BLaER1 (cell line): ENCODE results near the gene CFAP91.

Source experiments
- H3K27ac ChIP-seq: shearing (Covaris generic); formaldehyde crosslinking; 2 replicates; pipeline ENCODE4 v1.8.1; 2022
- H3K27me3 ChIP-seq: shearing (Covaris generic); formaldehyde crosslinking; 2 replicates; pipeline ENCODE4 v1.8.1; 2022
- H3K36me3 ChIP-seq: shearing (Covaris generic); formaldehyde crosslinking; 2 replicates; pipeline ENCODE4 v1.8.1; 2022
- H3K4me1 ChIP-seq: shearing (Covaris generic); formaldehyde crosslinking; 2 replicates; pipeline ENCODE4 v1.8.1; 2022
- H3K4me2 ChIP-seq: shearing (Covaris generic); formaldehyde crosslinking; 2 replicates; pipeline ENCODE4 v1.8.1; 2022
- H3K4me3 ChIP-seq: shearing (Covaris generic); formaldehyde crosslinking; 2 replicates; pipeline ENCODE4 v1.8.1; 2022
- H3K9ac ChIP-seq: shearing (Covaris generic); formaldehyde crosslinking; 2 replicates; pipeline ENCODE4 v1.8.1; 2022
- H3K9me3 ChIP-seq: shearing (Covaris generic); formaldehyde crosslinking; 2 replicates; pipeline ENCODE4 v1.8.1; 2022
- H4K20me1 ChIP-seq: shearing (Covaris generic); formaldehyde crosslinking; 2 replicates; pipeline ENCODE4 v1.8.1; 2022
- Cebpa-rat ChIP-seq: shearing (Covaris generic); IDR thresholded peaks from 2 replicates; pipeline ENCODE4 v1.8.1; 2022

CFAP91 gene

DNA sequence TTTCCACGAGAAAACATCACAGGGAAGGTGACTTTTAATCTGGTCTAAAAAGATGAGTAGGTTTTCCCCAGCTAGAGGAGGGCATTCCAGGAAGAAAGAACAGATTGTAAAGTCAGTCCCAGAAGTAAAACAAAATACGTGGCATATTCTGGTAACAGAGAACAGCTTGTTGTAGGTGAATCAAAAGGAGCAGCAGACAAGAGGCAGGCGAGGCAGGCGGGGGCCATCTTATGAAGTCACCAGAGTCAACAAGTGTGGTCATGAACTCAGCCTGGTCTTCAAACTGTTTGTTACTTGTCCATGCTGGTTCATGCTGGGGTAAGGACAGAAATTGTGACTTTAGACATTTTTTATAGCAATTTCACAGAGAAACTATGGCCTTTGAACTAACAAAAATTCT is 38.5 kb upstream of the CFAP91 start:
- TF ChIP-seq Cebpa-rat: no peak
- Histone ChIP-seq H3K4me2 (no peak overlapping the region), H3K9ac (no peak overlapping the region), H3K27ac (no peak overlapping the region), H3K36me3 (peaks cover 17% of the 10 kb centered on the region; the same call in 1 of the 2 replicates), H3K9me3 (no peaks in the 10 kb centered on the region), H4K20me1 (no peaks in the 10 kb centered on the region), H3K4me1 (no peaks in the 10 kb centered on the region), H3K27me3 (no peaks in the 10 kb centered on the region), H3K4me3 (no peak overlapping the region)

DNA sequence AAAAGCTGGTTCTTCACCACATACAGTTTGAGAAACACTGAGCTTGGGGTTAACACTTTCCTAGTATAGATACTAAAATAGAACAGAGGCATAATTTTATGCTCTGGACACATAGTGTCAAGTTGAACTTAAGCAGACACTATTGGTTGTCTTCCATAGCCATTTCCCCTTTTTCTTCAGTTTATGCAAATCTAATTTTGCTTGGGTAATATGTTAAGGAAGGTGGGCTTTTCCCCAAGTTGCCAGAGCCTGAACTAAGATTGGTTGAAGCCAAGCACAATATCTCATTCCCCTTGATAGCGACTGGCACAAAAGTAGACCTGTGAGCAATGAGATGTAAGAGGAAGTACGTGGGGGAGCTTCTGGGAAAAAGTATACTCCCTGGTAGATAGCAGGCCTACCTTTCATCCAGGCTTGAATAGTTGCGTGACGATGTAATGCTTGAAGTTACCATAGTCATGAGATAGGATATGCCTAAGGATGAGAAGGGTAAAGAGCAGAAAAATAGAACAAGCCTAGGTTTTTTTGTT is 37.9 kb upstream of the CFAP91 start:
- H3K9ac ChIP-seq: no peak overlapping the region
- no peaks in the 10 kb centered on the region for H3K4me1 ChIP-seq
- no peak overlapping the region for H3K27ac ChIP-seq
- TF ChIP-seq Cebpa-rat: no peak
- H3K4me2 ChIP-seq: no peak overlapping the region
- H3K27me3 ChIP-seq: no peaks in the 10 kb centered on the region
- H3K36me3 ChIP-seq: peaks cover 19% of the 10 kb centered on the region
- H4K20me1 ChIP-seq: no peaks in the 10 kb centered on the region
- H3K4me3 ChIP-seq: no peak overlapping the region
- no peaks in the 10 kb centered on the region for H3K9me3 ChIP-seq

DNA sequence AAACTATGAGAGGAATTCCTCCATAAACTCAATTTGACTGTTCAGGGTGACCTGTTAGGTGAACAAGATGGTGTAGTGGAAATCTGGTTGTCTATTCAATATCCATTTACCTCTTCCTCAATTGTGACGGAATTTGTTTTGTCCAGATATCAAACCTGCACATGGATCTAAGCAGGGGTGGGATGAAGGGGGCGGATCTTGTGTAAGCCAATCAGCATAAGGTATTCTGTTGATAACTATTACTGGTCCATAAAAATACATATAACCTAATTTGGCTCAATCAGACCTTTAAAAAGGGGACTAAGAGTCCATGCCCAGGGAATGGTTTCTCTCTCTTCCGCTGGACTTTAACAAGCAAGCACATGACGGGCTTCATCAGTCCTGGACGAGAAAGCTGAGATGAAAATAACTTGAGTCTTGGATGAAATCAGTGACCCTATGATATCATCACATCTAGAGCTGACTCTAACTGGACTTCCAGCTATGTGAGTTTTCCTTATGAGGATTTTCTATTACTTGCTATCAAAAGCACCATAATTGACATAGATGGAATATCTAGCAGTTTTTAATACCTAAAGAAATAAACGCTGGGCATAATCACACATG is 36.8 kb upstream of the CFAP91 start:
- H3K36me3 ChIP-seq: peaks cover 27% of the 10 kb centered on the region
- no peaks in the 10 kb centered on the region for H3K9me3 ChIP-seq
- no peaks in the 10 kb centered on the region for H3K27me3 ChIP-seq
- no peaks in the 10 kb centered on the region for H3K4me1 ChIP-seq
- no peak for TF ChIP-seq Cebpa-rat
- H3K27ac ChIP-seq: no peak overlapping the region
- no peak overlapping the region for H3K4me3 ChIP-seq
- H3K4me2 ChIP-seq: no peak overlapping the region
- H4K20me1 ChIP-seq: no peaks in the 10 kb centered on the region
- no peak overlapping the region for H3K9ac ChIP-seq

DNA sequence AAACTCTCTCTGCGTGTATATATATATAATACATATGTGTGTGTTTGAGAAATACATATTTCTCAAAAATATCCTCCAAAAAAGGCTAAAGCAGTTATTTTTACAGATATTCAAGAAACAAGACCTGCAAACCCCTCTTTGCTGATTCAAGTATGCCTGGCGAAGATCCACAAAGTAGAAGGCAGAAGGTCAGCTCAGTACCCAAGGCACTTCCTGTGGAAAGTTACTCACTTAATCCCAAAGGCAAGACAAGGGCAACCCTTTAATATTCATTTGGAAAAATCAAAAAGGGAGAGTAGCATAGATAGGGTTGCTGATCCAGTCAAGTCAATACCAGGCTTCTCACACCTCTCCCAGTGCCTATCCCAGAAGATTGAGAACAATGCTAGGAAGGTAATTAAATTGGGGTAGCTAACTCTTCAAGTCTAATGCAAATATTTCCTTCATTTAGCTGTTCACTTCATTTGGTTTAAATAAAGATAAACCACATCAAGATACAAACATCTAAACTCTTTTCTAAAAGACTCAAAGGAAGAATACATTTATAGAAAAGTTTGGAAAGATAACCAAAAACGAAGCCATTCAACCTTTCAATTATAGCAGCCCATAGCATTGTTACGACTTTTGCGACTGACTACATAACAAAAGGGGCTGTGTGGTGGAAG is 32.8 kb upstream of the CFAP91 start:
- Histone ChIP-seq H4K20me1 (no peaks in the 10 kb centered on the region), H3K4me3 (no peak overlapping the region), H3K27ac (no peak overlapping the region), H3K4me1 (no peaks in the 10 kb centered on the region), H3K36me3 (peaks cover 65% of the 10 kb centered on the region), H3K9ac (no peak overlapping the region), H3K4me2 (no peak overlapping the region), H3K9me3 (no peaks in the 10 kb centered on the region), H3K27me3 (no peaks in the 10 kb centered on the region)
- no peak for TF ChIP-seq Cebpa-rat

DNA sequence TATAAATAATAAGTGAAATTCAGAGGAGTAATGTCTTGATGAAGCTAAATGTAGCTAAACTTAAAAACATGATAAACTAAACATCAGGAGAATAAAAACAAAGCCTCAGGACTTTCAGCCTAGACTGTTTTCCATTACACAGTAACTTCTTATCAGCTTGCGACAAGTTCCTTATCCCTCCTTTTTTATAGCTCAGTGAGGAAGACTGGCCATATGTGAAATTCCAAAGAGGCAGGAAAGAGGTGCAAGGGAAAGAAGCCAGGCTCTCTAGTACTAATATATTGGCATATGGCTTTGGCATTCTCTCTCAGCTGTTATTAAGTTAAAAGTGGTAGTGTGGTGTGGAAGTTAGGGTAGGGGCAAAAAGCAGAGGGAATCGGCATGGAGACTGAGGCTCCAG is 30.0 kb upstream of the CFAP91 start:
- no peak overlapping the region for H3K27ac ChIP-seq
- H3K27me3 ChIP-seq: no peaks in the 10 kb centered on the region
- no peak overlapping the region for H3K4me3 ChIP-seq
- no peak for TF ChIP-seq Cebpa-rat
- H3K9ac ChIP-seq: no peak overlapping the region
- peaks cover 61% of the 10 kb centered on the region for H3K36me3 ChIP-seq
- H3K9me3 ChIP-seq: no peaks in the 10 kb centered on the region
- peaks cover 13% of the 10 kb centered on the region for H3K4me1 ChIP-seq
- H3K4me2 ChIP-seq: no peak overlapping the region
- H4K20me1 ChIP-seq: no peaks in the 10 kb centered on the region; the same call in 1 of the 2 replicates

DNA sequence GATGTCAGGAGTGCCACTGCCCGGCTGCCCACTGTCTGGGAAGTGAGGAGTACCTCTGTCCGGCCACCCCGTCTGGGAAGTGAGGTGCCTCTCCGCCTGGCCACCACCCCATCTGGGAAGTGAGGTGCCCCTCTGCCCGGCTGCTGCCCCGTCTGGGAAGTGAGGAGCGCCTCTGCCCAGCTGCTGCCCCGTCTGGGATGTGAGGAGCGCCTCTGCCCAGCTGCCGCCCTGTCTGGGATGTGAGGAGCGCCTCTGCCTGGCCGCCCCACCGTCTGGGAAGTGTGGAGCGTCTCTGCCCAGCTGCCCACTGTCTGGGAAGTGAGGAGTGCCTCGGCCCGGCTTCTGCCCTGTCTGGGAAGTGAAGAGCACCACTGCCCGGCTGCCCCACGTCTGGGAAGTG is 28.9 kb upstream of the CFAP91 start:
- H3K4me2 ChIP-seq: no peak overlapping the region
- H3K27me3 ChIP-seq: no peaks in the 10 kb centered on the region
- no peak overlapping the region for H3K9ac ChIP-seq
- no peaks in the 10 kb centered on the region for H3K9me3 ChIP-seq
- no peak overlapping the region for H3K4me3 ChIP-seq
- H3K36me3 ChIP-seq: peaks cover 55% of the 10 kb centered on the region
- no peaks in the 10 kb centered on the region; the same call in 1 of the 2 replicates for H4K20me1 ChIP-seq
- H3K4me1 ChIP-seq: peaks cover 20% of the 10 kb centered on the region
- TF ChIP-seq Cebpa-rat: no peak
- H3K27ac ChIP-seq: no peak overlapping the region

DNA sequence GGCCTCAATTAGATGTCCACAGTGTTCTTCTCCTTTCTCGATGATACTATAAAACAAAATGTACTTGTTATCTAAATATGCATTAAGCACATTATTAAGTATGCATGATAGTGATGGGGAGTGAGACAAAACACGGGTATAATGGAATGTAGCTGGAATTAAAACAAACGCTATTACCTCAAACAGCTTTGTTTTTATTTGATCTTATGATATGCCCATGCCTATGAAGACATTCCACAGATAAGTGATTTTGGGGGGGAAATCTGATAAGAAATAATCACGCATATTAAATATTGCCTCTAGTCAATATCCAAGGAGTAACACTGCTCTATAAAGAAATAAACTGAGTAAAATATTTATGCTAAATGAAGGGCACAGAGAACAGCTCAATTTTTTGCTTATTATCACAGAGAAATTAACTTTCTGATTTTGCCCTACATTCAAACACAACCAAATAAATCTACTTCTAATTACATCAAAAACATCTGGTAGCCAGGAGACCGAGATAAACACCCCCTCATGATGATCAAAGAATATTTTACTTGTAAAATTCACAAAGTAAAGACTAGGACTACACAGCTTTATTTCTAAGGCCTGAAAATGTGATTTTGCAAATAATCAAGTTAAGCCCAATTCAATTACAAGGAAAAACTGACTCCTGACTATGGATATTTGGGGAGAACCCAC is 27.5 kb upstream of the CFAP91 start:
- no peak overlapping the region for H3K4me3 ChIP-seq
- peaks cover 20% of the 10 kb centered on the region for H3K4me1 ChIP-seq
- no peaks in the 10 kb centered on the region for H3K27me3 ChIP-seq
- H3K27ac ChIP-seq: no peak overlapping the region
- H3K4me2 ChIP-seq: peak overlapping the region; percentile 88
- H3K9me3 ChIP-seq: no peaks in the 10 kb centered on the region
- peaks cover 44% of the 10 kb centered on the region for H3K36me3 ChIP-seq
- no peak overlapping the region for H3K9ac ChIP-seq
- no peaks in the 10 kb centered on the region; the same call in 1 of the 2 replicates for H4K20me1 ChIP-seq
- no peak for TF ChIP-seq Cebpa-rat

DNA sequence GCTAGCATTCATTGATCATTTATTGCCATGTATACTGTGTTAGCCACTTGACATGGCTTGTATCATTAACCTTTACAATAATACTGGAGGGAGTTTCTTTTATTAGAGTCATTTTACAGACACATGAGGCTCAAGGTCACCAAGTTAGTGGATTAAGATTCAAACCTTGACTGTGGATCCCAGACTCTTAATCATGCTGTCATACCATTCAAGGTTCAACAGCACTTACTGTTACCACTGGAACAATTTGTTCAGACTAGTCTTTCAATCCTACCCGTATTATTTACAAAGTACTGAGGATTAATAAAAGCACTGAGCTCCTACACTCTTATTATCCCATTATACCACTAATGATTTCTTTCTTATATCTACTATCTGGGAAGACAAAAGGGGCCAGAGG is 26.8 kb upstream of the CFAP91 start:
- no peaks in the 10 kb centered on the region; the same call in 1 of the 2 replicates for H4K20me1 ChIP-seq
- no peaks in the 10 kb centered on the region for H3K27me3 ChIP-seq
- H3K36me3 ChIP-seq: peaks cover 40% of the 10 kb centered on the region
- H3K4me2 ChIP-seq: peak overlapping the region; percentile 88
- H3K9me3 ChIP-seq: no peaks in the 10 kb centered on the region
- TF ChIP-seq Cebpa-rat: no peak
- no peak overlapping the region for H3K27ac ChIP-seq
- peaks cover 20% of the 10 kb centered on the region for H3K4me1 ChIP-seq
- H3K9ac ChIP-seq: peak overlapping the region; percentile 83; the same call in 1 of the 2 replicates
- H3K4me3 ChIP-seq: peak overlapping the region; percentile 80

DNA sequence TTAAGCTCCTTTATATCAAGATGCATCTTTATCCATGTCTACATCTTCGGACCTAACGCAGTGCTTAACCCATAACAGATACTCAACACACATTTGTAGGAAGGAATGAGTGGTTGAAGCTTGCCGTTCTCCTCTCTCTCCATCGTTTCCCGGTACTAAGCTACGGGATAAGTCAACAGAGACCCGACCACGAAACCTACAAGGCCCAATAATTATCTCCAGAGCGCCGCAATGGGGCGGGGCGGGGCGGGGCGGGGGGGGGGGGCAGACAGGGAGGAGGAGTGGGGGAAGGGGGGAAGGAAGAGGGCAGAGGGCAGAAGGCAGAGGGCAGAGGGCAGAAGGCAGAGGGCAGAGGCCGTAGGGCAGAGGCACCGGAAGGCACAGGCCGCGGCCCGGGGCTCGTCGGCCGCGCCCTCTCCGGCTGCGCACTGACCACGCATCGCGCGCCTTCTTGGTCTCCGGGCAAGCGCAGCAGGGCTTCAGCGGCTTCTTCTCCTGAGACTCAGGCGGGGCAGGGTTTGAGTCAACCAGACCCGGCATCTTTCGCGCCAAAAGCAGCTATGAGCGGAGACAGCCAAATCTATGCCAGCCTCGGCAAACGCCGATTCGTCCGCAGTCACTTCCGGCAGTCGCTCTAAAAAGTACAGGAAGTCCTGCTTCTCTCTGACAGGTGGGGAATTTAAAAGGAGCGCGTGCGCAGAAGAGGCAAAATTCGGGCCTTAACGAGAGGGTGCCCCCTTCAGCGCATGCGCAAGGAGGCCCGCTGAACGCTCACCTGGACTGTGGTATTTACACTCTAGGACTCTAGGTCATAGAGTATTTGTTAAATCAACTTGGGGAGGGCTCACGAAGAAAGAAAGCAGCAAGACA is 25.8 kb upstream of the CFAP91 start, which contains the start of gene COX17:
Gene COX17 (minus strand): TSS at position 636 of the 870 bp plus-strand sequence. CDS start 96 bp downstream, at position 540.
- H3K9ac ChIP-seq: peak within 1 kb of the TSS; percentile 83
- H3K4me2 ChIP-seq: peak within 1 kb of the TSS; percentile 88
- peak within 1 kb of the TSS; percentile 80 for H3K4me3 ChIP-seq
- H3K4me1 ChIP-seq: peaks cover 20% of the 10 kb centered on the region
- no peaks in the 10 kb centered on the region for H3K27me3 ChIP-seq
- H3K36me3 ChIP-seq: peaks cover 30% of the 10 kb centered on the region
- H3K9me3 ChIP-seq: no peaks in the 10 kb centered on the region
- TF ChIP-seq Cebpa-rat: no peak
- H4K20me1 ChIP-seq: no peaks in the 10 kb centered on the region; the same call in 1 of the 2 replicates
- H3K27ac ChIP-seq: peak within 1 kb of the TSS; percentile 81
